Measurements from ENCODE around the gene NEURL1B.
"Not testable (repeated sequence)": the region's sequence is repeated elsewhere in the genome, so short reads cannot be mapped to it uniquely, and the experiment has no call there.

NEURL1B gene

GRCh38 chr5:172659570-172659908 is 18.5 kb downstream of the NEURL1B start:
- no peak for DNase-seq

GRCh38 chr5:172659909-172660628 is 19.0 kb downstream of the NEURL1B start:
- DNase-seq, result peak; percentile 74

DNA sequence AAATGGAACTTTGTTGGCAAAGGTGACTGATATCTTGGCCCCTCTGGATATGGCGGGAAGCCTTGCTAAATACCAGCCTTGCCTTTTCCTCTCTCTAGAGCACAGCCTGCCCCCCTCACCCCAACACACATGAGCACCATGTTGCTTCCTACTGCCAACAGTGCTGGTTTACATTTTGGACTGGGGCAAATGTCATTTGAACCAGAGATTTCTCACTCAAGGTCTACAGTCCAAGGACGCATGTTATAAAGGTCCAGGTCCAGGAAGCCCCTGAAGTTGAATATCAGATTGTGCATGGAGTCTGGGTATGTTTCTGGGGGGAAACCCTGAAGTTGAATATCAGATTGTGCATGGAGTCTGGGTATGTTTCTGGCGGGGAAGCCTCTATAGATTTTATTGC is 19.9 kb downstream of the NEURL1B start:
- DNase-seq, result no peak

- DNase-seq, result no peak
Observed at GRCh38 chr5:172661526-172661925, 20.5 kb downstream of the NEURL1B start.

DNA sequence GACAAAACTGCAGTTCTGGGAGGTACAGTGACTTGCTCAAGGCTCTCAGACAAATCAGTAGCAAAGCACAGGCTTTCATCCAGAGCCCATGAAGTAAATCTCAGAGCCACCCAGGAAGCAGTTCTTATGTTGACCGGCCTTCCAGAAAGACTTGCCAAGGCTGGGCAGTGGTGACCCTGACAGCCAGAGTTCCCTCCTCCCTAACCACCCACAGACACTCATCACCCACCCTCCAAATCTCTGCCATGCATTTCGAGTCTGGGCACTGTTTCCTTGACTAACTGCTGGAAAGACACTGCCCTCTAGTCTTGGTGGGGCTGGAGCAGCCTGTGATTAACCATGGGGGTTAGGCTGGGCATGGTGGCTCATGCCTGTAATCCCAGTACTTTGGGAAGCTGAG is 21.5 kb downstream of the NEURL1B start:
- no peak for DNase-seq

GRCh38 chr5:172664018-172664417 is 23.0 kb downstream of the NEURL1B start:
- DNase-seq, result no peak

- DNase-seq, result no peak
Observed at GRCh38 chr5:172664681-172665541, 23.8 kb downstream of the NEURL1B start.

DNA sequence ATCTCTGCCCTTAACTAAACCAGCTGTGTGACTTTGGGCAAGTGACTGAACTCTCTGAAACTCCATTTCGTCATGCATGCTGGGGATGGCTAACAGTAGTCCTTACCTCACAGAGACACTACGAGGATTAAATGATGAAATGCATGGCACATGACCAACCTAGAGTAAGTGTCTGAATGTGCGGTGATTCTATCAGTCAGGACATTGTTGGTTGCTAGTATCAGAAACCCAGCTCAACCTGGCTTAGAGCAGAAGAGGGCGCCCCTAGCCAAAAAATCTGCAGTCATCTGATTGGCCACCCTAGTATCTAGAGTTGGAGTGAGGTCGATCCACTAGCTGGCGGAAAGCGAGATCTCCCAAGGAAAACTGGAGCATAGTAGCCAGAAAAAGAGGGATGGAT is 25.2 kb downstream of the NEURL1B start:
- no peak for DNase-seq

DNA sequence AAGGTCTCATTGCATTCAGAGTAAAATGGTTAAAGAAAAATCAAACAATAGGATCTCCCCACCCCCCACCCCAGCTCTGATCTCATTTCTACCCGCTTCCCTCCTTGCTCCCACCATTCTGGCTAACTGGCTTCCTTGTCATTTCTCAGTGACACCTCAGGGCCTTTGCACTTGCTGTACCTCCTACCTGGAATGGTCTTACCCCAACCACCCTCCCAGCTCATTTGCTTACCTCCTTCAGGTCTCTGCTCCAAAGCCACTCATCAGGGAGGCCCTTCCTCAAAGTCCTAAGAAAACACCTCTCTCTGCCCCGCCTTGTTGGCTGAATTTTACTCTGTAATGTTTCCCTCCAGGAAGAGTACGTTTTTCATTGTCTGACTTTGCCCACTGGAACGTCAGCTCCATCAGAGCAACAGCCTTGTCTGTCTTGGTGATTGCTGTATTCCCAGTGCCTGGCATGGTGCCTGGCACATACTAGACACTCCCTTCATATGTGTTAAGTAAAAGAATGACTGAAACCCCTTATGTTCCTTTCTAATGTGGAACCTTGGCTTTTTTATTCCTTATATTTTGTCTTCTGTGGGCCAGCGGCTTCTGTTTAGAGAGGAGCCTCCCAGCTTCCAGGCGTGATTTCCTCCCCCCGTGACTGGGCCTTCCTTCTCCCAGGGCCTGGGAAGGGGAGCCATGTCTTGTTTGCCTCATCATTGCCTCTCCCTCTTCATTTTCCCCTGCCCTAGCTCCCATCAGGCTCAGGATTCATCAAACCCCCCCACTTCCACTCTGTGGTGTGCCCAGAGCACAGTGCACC is 26.9 kb downstream of the NEURL1B start:
- DNase-seq, result no peak

DNA sequence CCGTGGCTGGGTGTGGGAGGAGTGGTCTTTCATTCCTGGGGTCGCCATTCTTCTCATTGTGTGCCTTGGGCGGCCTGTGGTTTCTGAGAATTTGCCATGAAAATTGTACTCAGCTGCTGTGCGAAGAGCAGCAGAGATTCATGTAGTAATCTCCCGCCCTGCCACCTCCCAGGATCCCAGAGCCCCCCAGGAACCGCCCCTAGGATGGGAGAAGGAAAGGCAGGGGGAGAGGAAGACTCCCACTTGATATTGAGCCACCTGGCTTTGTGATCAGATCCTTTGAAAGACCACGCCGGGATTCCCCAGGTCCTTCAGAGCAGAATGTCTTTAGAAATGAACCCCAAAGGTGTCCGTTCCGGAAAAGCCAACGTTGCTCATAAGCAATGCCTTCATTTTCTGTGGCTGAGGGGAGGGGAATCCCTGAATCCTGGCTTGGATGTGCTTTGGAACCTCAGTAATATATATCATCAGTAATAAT is 27.6 kb downstream of the NEURL1B start:
- DNase-seq, result no peak

- no peak for DNase-seq
Observed at GRCh38 chr5:172669386-172670004, 28.4 kb downstream of the NEURL1B start.

- DNase-seq, result no peak
Observed at GRCh38 chr5:172670005-172670402, 28.9 kb downstream of the NEURL1B start.

GRCh38 chr5:172670444-172670843 is 29.4 kb downstream of the NEURL1B start:
- DNase-seq, result no peak

GRCh38 chr5:172671091-172671490 is 30.0 kb downstream of the NEURL1B start:
- no peak for DNase-seq

- DNase-seq, result no peak
Observed at GRCh38 chr5:172672681-172673080, 31.6 kb downstream of the NEURL1B start.

- DNase-seq, result no peak
Observed at GRCh38 chr5:172674155-172674554, 33.1 kb downstream of the NEURL1B start.

DNA sequence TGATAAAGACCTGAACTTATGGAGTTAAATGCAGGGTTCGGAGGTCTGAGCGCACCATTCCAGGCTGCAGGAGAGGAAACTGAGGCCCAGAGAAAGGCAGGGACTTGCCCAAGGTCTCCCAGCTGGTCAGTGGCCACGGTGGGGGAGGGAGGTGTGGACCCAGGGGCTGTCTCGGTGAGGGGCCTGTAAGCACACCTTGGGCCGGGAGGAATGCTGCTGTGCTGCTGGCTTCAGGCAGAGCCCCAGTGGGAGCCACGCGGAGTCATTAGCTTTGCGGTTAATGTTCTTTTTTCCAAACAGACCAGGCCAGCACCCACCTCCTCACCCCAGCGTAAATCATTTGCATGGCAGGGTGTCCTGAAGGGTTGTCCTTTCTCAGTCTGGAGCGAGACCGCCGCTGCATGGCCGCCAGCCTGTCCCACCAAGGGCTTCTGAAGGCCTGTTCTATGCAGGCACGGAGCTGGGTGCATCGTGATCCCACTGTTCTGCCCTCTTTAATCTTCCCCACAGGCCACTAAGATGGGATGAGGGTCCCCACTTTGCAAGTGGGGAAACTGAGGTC is 35.9 kb downstream of the NEURL1B start:
- DNase-seq, result no peak

- DNase-seq, result not testable (repeated sequence)
Observed at GRCh38 chr5:172678362-172678874, 37.4 kb downstream of the NEURL1B start.

DNA sequence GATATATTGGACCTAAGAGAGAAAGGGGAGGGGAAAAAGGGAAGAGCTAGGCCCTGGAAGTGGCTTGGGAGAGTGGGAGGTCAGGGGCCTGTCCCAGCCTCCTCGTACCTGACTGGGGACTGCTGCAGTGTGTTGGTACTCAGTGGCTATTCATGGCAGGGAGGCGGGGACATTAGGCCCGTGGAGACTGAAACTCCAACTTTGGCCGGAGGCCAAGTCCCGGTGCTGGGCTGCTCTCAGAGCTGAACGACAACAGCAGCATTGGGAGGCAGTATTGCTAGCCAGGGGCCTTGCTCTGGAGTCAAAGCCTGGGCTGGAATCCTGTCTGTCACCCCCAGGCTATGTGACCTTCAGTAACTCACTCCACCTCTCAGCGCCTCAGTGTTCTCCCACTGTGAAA is 37.8 kb downstream of the NEURL1B start:
- peak; percentile 40 for DNase-seq

- DNase-seq, result no peak
Observed at GRCh38 chr5:172679628-172680212, 38.7 kb downstream of the NEURL1B start.

- DNase-seq, result no peak
Observed at GRCh38 chr5:172680921-172681320, 39.9 kb downstream of the NEURL1B start.

DNA sequence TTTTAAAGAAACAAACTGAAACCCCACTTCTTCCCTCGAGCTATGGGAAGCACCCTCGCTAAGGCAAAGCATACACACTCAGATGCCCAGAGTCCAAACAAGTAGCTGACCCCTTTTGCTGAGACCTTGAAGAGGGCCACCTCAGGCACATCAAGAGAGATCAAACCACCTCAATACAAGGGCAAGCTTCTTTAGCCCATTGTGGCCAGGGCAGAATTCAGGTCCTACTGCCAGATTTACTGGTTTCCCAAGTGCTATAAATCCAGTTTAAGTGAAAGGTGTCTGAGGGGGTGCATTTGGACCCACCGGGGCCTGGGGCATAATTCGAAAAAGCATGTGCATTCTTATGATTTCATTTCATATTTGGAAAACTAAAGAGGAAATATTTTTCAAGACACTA is 40.4 kb downstream of the NEURL1B start:
- no peak for DNase-seq
